Tibial artery (tissue), 4 donors: ENCODE measurements around the gene GLS.
A peak's percentile ranks its signal among the peaks of the same experiment; 100 is the strongest.

Experiments used
- DNase-seq, 2 donors: peaks; one replicate each; pipeline ENCODE4 v3.0.0-alpha.2; 2019
- H3K27ac ChIP-seq, 2 donors: fragments of 200-600 bp; sonication (generic) in 1 of 2; 1 replicate in 1 of 2; 2 replicates in 1 of 2; pipeline ENCODE4 v1.5.1; 2018 to 2019; ENCODE audit warnings: mild to moderate bottlenecking in 1 of 2
- H3K27me3 ChIP-seq, 2 donors: fragments of 200-600 bp; sonication (generic) in 1 of 2; one replicate each; pipeline versions ENCODE4 v1.5.1 to v1.6.0; 2016 to 2019
- H3K36me3 ChIP-seq, 3 donors: fragments of 200-600 bp; sonication (generic) in 2 of 3; one replicate each; pipeline ENCODE4 v1.5.1; 2016 to 2019; ENCODE audit warnings: mild to moderate bottlenecking in 2 of 3
- H3K4me1 ChIP-seq, 4 donors: fragments of 200-600 bp; sonication (generic) in 2 of 4; 1 replicate in 3 of 4; 2 replicates in 1 of 4; pipeline ENCODE4 v1.5.1; 2016 to 2019
- H3K4me3 ChIP-seq, 2 donors: fragments of 200-600 bp; sonication (generic) in 1 of 2; 1 replicate in 1 of 2; 2 replicates in 1 of 2; pipeline ENCODE4 v1.5.1; 2018 to 2019; ENCODE audit warnings: mild to moderate bottlenecking in 2 of 2
- H3K9me3 ChIP-seq, 3 donors: fragments of 200-600 bp; sonication (generic) in 1 of 3; one replicate each; pipeline ENCODE4 v1.5.1; 2016 to 2019
- CTCF ChIP-seq, 2 experiments: fragments of 200-600 bp in 1 of 2; fragments of 450-650 bp in 1 of 2; IDR thresholded peaks; one replicate each; pipeline ENCODE4 v1.5.1; 2017 to 2019; ENCODE audit warnings: antibody characterized with exemption in 2 of 2, mild to moderate bottlenecking in 1 of 2, moderate library complexity in 1 of 2
- intact Hi-C: fragments of 100-400 bp; cut with DNase I; formaldehyde crosslinking; loops from one replicate; pipeline ENCODE4 v1.15.0; 2023; ENCODE audit warnings: low total_unique reads

The GLS gene

GRCh38 chr2:190837420-190837819 lies 43.2 kb upstream of the GLS start:
- H3K36me3 ChIP-seq: no peaks in the 10 kb centered on the region
- TF ChIP-seq CTCF (IDR thresholded peaks at IDR 0.05): no peak
- intact Hi-C loops: no loop called here
- DNase-seq: no peak
- H3K4me3 ChIP-seq: no peak overlapping the region
- H3K27ac ChIP-seq: peak overlapping the region in 1 of 2 donors; percentile 7
- H3K27me3 ChIP-seq: no peaks in the 10 kb centered on the region
- H3K4me1 ChIP-seq: peaks cover 0 to 58% (median 23%) of the 10 kb centered on the region in 4 donors
- no peaks in the 10 kb centered on the region for H3K9me3 ChIP-seq

GRCh38 chr2:190837952-190838361 lies 42.7 kb upstream of the GLS start:
- Histone ChIP-seq H3K27me3 (no peaks in the 10 kb centered on the region), H3K4me1 (peaks cover 0 to 59% (median 23%) of the 10 kb centered on the region in 4 donors), H3K27ac (peak overlapping the region in 1 of 2 donors; percentile 7), H3K9me3 (no peaks in the 10 kb centered on the region), H3K36me3 (no peaks in the 10 kb centered on the region), H3K4me3 (no peak overlapping the region)
- TF ChIP-seq CTCF (IDR thresholded peaks at IDR 0.05): no peak
- no peak for DNase-seq
- intact Hi-C loops: no loop called here

GRCh38 chr2:190838492-190838910 lies 42.1 kb upstream of the GLS start:
- intact Hi-C loops: no loop called here
- Histone ChIP-seq H3K4me3 (no peak overlapping the region), H3K27me3 (no peaks in the 10 kb centered on the region), H3K9me3 (no peaks in the 10 kb centered on the region), H3K36me3 (no peaks in the 10 kb centered on the region), H3K27ac (peak overlapping the region in 1 of 2 donors; percentile 7), H3K4me1 (peaks cover 0 to 59% (median 23%) of the 10 kb centered on the region in 4 donors)
- TF ChIP-seq CTCF (IDR thresholded peaks at IDR 0.05): no peak
- no peak for DNase-seq

- Histone ChIP-seq H3K4me1 (peaks cover 0 to 44% (median 17%) of the 10 kb centered on the region in 4 donors), H3K27ac (peak overlapping the region in 1 of 2 donors; percentile 2)
Observed at GRCh38 chr2:190840569-190841172, 40.0 kb upstream of the GLS start.

GRCh38 chr2:190841707-190842505 lies 38.7 kb upstream of the GLS start:
- TF ChIP-seq CTCF (IDR thresholded peaks at IDR 0.05): no peak
- Histone ChIP-seq H3K27me3 (no peaks in the 10 kb centered on the region), H3K36me3 (no peaks in the 10 kb centered on the region), H3K4me1 (peaks cover 0 to 38% (median 14%) of the 10 kb centered on the region in 4 donors), H3K9me3 (no peaks in the 10 kb centered on the region), H3K4me3 (no peak overlapping the region), H3K27ac (peak overlapping the region in 1 of 2 donors; percentile 27)
- DNase-seq: no peak
- intact Hi-C loops: no loop called here

More at GRCh38 chr2:190840569-190841172, 40.0 kb upstream of the GLS start:
- H3K9me3 ChIP-seq: no peaks in the 10 kb centered on the region
- H3K4me3 ChIP-seq: no peak overlapping the region
- no peaks in the 10 kb centered on the region for H3K36me3 ChIP-seq
- no peaks in the 10 kb centered on the region for H3K27me3 ChIP-seq
- no peak for TF ChIP-seq CTCF (IDR thresholded peaks at IDR 0.05)
- intact Hi-C loops: no loop called here
- no peak for DNase-seq
